Forelimb muscle (tissue), 1 donor: ENCODE results near the gene HNF1A. TPM values are rescaled to one million over a fixed set of nuclear protein-coding genes. Genes with fewer than 3 reads are reported as not detected.
"Not testable (repeated sequence)": the region's sequence is repeated elsewhere in the genome, so short reads cannot be mapped to it uniquely, and the experiment has no call there.

Source experiments
- DNase-seq: peaks from one replicate; pipeline ENCODE4 v3.0.0-alpha.2; 2013; ENCODE audit warnings: low read depth
- polyA plus RNA-seq: library from polyadenylated mRNA; unstranded; fragments of 120-200 nt; gene quantifications from one replicate; pipeline ENCODE4 v1.2.1, GENCODE V29; 2013; ENCODE audit not compliant: insufficient read length

HNF1A gene
- not detected for polyA plus RNA-seq

- no peak for DNase-seq
Observed at GRCh38 chr12:120978296-120979219, at the start of gene HNF1A. Gene HNF1A, plus strand, starts transcription at chr12:120978543. Its CDS starts 226 bp downstream, at chr12:120978769.

- no peak for DNase-seq
Observed at GRCh38 chr12:120928864-120929652, 49.3 kb upstream of the HNF1A start.

GRCh38 chr12:120930032-120930431 lies 48.3 kb upstream of the HNF1A start:
- no peak for DNase-seq

GRCh38 chr12:120932058-120932457 lies 46.3 kb upstream of the HNF1A start:
- no peak for DNase-seq

- DNase-seq: no peak
Observed at GRCh38 chr12:120932956-120933526, 45.3 kb upstream of the HNF1A start.

- no peak for DNase-seq
Observed at GRCh38 chr12:120933786-120934185, 44.6 kb upstream of the HNF1A start.

GRCh38 chr12:120936197-120936596 lies 42.1 kb upstream of the HNF1A start:
- no peak for DNase-seq

- no peak for DNase-seq
Observed at GRCh38 chr12:120938496-120938895, 39.8 kb upstream of the HNF1A start.

- no peak for DNase-seq
Observed at GRCh38 chr12:120939523-120939922, 38.8 kb upstream of the HNF1A start.

- no peak for DNase-seq
Observed at GRCh38 chr12:120940006-120940405, 38.3 kb upstream of the HNF1A start.

GRCh38 chr12:120940799-120941198 lies 37.5 kb upstream of the HNF1A start:
- DNase-seq: no peak

- DNase-seq: no peak
Observed at GRCh38 chr12:120941412-120941811, 36.9 kb upstream of the HNF1A start.

GRCh38 chr12:120941846-120942405 lies 36.4 kb upstream of the HNF1A start:
- no peak for DNase-seq

- no peak for DNase-seq
Observed at GRCh38 chr12:120943482-120943881, 34.9 kb upstream of the HNF1A start.

- DNase-seq: no peak
Observed at GRCh38 chr12:120944645-120945217, 33.6 kb upstream of the HNF1A start.

- not testable (repeated sequence) for DNase-seq
Observed at GRCh38 chr12:120945516-120945915, 32.8 kb upstream of the HNF1A start.

- DNase-seq: not testable (repeated sequence)
Observed at GRCh38 chr12:120950260-120950799, 28.0 kb upstream of the HNF1A start.

- DNase-seq: no peak
Observed at GRCh38 chr12:120950807-120951206, 27.5 kb upstream of the HNF1A start.

- no peak for DNase-seq
Observed at GRCh38 chr12:120955232-120955631, 23.1 kb upstream of the HNF1A start.

GRCh38 chr12:120956579-120957300 lies 21.6 kb upstream of the HNF1A start:
- no peak for DNase-seq
